Neural cell (in vitro differentiated cells): ENCODE data around the gene ANKRD10. TPM values are rescaled to one million over a fixed set of nuclear protein-coding genes. Genes with fewer than 3 reads are reported as not detected.

Experiments used
- H2AFZ ChIP-seq: fragments of 200-600, 300-800 bp; sonication (generic), shearing (Covaris generic); 2 replicates; pipeline ENCODE4 v1.6.0; 2014; ENCODE audit warnings: low read depth, mild to moderate bottlenecking, antibody characterized with exemption, low read length, moderate library complexity
- H3F3A ChIP-seq: fragments of 200-600 bp; shearing (Covaris generic); 2 replicates; pipeline ENCODE4 v1.6.1; 2016; ENCODE audit warnings: mild to moderate bottlenecking, moderate library complexity, mixed read lengths, antibody characterized with exemption, low read length; ENCODE audit not compliant: insufficient read depth, poor library complexity, severe bottlenecking
- H3K27ac ChIP-seq: fragments of 200-600, 300-800 bp; sonication (generic), shearing (Covaris generic); 2 replicates; pipeline ENCODE4 v1.5.1; 2014; ENCODE audit warnings: mild to moderate bottlenecking, low read length, moderate library complexity
- H3K27me3 ChIP-seq: fragments of 300-800, 200-600 bp; sonication (generic), shearing (Covaris generic); 2 replicates; pipeline ENCODE4 v1.6.0; 2014; ENCODE audit warnings: mild to moderate bottlenecking, low read depth, low read length, moderate library complexity; ENCODE audit not compliant: insufficient read depth
- H3K36me3 ChIP-seq: fragments of 300-800, 200-600 bp; sonication (generic), shearing (Covaris generic); 2 replicates; pipeline ENCODE4 v1.5.1; 2014; ENCODE audit warnings: mild to moderate bottlenecking, antibody characterized with exemption, low read length, moderate library complexity; ENCODE audit not compliant: insufficient read depth
- H3K4me2 ChIP-seq: fragments of 300-800, 200-600 bp; sonication (generic), shearing (Covaris generic); 2 replicates; pipeline ENCODE4 v1.6.0; 2014; ENCODE audit warnings: mild to moderate bottlenecking, low read length
- H3K4me3 ChIP-seq: fragments of 300-800, 200-600 bp; sonication (generic), shearing (Covaris generic); 2 replicates; pipeline ENCODE4 v1.5.1; 2014; ENCODE audit warnings: mild to moderate bottlenecking, low read length, moderate library complexity
- H3K79me2 ChIP-seq: fragments of 200-600 bp; shearing (Covaris generic); replicated peaks from 2 replicates; pipeline ENCODE4 v1.6.0; 2014; ENCODE audit warnings: mild to moderate bottlenecking, low read length, moderate library complexity; ENCODE audit not compliant: insufficient read depth
- H3K9ac ChIP-seq: fragments of 300-800, 200-600 bp; sonication (generic), shearing (Covaris generic); 2 replicates; pipeline ENCODE4 v1.6.1; 2016; ENCODE audit warnings: mild to moderate bottlenecking, low read length, mixed read lengths
- H3K9me2 ChIP-seq: fragments of 200-600 bp; shearing (Covaris generic); 2 replicates; pipeline ENCODE4 v1.6.1; 2016; ENCODE audit warnings: mild to moderate bottlenecking, low read length, mixed read lengths; ENCODE audit not compliant: insufficient read depth
- H3K9me3 ChIP-seq: fragments of 200-600, 300-800 bp; sonication (generic), shearing (Covaris generic); 2 replicates; pipeline ENCODE4 v1.6.1; 2016; ENCODE audit warnings: mild to moderate bottlenecking, mixed run types, low read length, moderate library complexity, mixed read lengths
- H4K20me1 ChIP-seq: fragments of 200-600 bp; shearing (Covaris generic); 2 replicates; pipeline ENCODE4 v1.6.1; 2016; ENCODE audit warnings: mild to moderate bottlenecking, mixed run types; ENCODE audit not compliant: insufficient read depth
- CTCF ChIP-seq: fragments of 450-650 bp; IDR thresholded peaks from 2 replicates; pipeline ENCODE4 v1.5.1; 2014; ENCODE audit warnings: antibody characterized with exemption, mild to moderate bottlenecking, moderate library complexity; ENCODE audit not compliant: poor library complexity, severe bottlenecking
- EP300 ChIP-seq: fragments of 450-650 bp; conservative IDR thresholded peaks from 2 replicates; pipeline ENCODE4 v1.6.1; 2014; ENCODE audit warnings: antibody characterized with exemption, mild to moderate bottlenecking, moderate library complexity; ENCODE audit not compliant: poor library complexity, severe bottlenecking
- EZH2 ChIP-seq: fragments of 200-600, 300-800 bp; shearing (Covaris generic), sonication (generic); IDR thresholded peaks from 2 replicates; pipeline ENCODE4 v1.6.1; 2014; ENCODE audit warnings: antibody characterized with exemption, low read length, borderline replicate concordance, mild to moderate bottlenecking; ENCODE audit not compliant: insufficient read depth, poor library complexity, severe bottlenecking
- MXI1 ChIP-seq: fragments of 450-650 bp; conservative IDR thresholded peaks from 2 replicates; pipeline ENCODE4 v1.6.1; 2014; ENCODE audit warnings: antibody characterized with exemption, mild to moderate bottlenecking; ENCODE audit not compliant: poor library complexity, severe bottlenecking
- POLR2AphosphoS5 ChIP-seq: IDR thresholded peaks from 2 replicates; pipeline ENCODE4 v1.6.1; 2012
- RAD21 ChIP-seq: fragments of 450-650 bp; conservative IDR thresholded peaks from 2 replicates; pipeline ENCODE4 v1.6.1; 2014; ENCODE audit warnings: antibody characterized with exemption, mild to moderate bottlenecking, moderate library complexity
- REST ChIP-seq: IDR thresholded peaks from 2 replicates; pipeline ENCODE4 v1.6.1; 2012; ENCODE audit warnings: borderline replicate concordance
- SMC3 ChIP-seq: fragments of 450-650 bp; conservative IDR thresholded peaks from 2 replicates; pipeline ENCODE4 v1.6.1; 2014; ENCODE audit warnings: antibody characterized with exemption, mild to moderate bottlenecking, moderate library complexity; ENCODE audit not compliant: poor library complexity
- TAF1 ChIP-seq: IDR thresholded peaks from 2 replicates; pipeline ENCODE4 v1.6.1; 2012; ENCODE audit warnings: low read depth
- polyA minus RNA-seq: library from RNA; depleted of rRNA, polyadenylated mRNA; stranded (reverse); fragments of >200 nt; gene quantifications from 2 replicates; pipeline ENCODE4 v1.2.3, GENCODE V29; 2014
- polyA plus RNA-seq: library from polyadenylated mRNA; depleted of rRNA; stranded (reverse); fragments of >200 nt; gene quantifications from 2 replicates; pipeline ENCODE4 v1.2.3, GENCODE V29; 2014

The ANKRD10 gene
- polyA plus RNA-seq (525 and 564 TPM in 2 replicates), polyA minus RNA-seq (252 and 254 TPM in 2 replicates)

GRCh38 chr13:110915057-110915873 lies at the start of gene ANKRD10:
TSS of gene ANKRD10 (minus strand) at chr13:110915069. CDS start at chr13:110914934, 135 bp downstream.
- TF ChIP-seq REST (peak; percentile 0), TAF1 (no peak), CTCF (peak; percentile 93), EZH2 (no peak), SMC3 (peak; percentile 72), RAD21 (peak; percentile 78), MXI1 (peak; percentile 49), POLR2AphosphoS5 (peak; percentile 61), EP300 (no peak)
- Histone ChIP-seq H3K27me3 (no peaks in the 10 kb centered on the region), H3K36me3 (no peaks in the 10 kb centered on the region), H3K79me2 (peaks cover 42% of the 10 kb centered on the region), H3K9me3 (no peaks in the 10 kb centered on the region), H3K4me3 (peak within 1 kb of the TSS; percentile 87), H3K27ac (peak within 1 kb of the TSS; percentile 99), H4K20me1 (peaks cover 25% of the 10 kb centered on the region), H2AFZ (peak within 1 kb of the TSS; percentile 94), H3K9ac (peak within 1 kb of the TSS; percentile 99), H3F3A (no peaks in the 10 kb centered on the region), H3K9me2 (no peaks in the 10 kb centered on the region), H3K4me2 (peak within 1 kb of the TSS; percentile 96)

- H3K9ac ChIP-seq: no peak overlapping the region
- H4K20me1 ChIP-seq: no peaks in the 10 kb centered on the region
- no peaks in the 10 kb centered on the region for H3K79me2 ChIP-seq
- no peaks in the 10 kb centered on the region for H3K36me3 ChIP-seq
- no peak for TF ChIP-seq REST
- no peak for TF ChIP-seq EP300
- TF ChIP-seq RAD21: no peak
- TF ChIP-seq SMC3: no peak
- TF ChIP-seq TAF1: no peak
- no peak for TF ChIP-seq CTCF
- TF ChIP-seq POLR2AphosphoS5: no peak
- TF ChIP-seq EZH2: no peak
- no peak for TF ChIP-seq MXI1
- no peaks in the 10 kb centered on the region for H3F3A ChIP-seq
- H3K9me2 ChIP-seq: no peaks in the 10 kb centered on the region
- H3K9me3 ChIP-seq: peaks cover 3% of the 10 kb centered on the region
- H3K4me3 ChIP-seq: no peak overlapping the region
- no peak overlapping the region for H3K4me2 ChIP-seq
- no peak overlapping the region for H3K27ac ChIP-seq
- no peaks in the 10 kb centered on the region for H3K27me3 ChIP-seq
- H2AFZ ChIP-seq: no peak overlapping the region
These were observed 49.6 kb upstream of the ANKRD10 start for GRCh38 chr13:110964229-110965037.
